PC-9 (cell line): ENCODE data around the gene ZNF467.

Experiments
- EZH2 ChIP-seq: fragments of 200-600 bp; sonication (generic); IDR thresholded peaks from 2 replicates; pipeline ENCODE4 v1.8.0; 2017; ENCODE audit warnings: antibody characterized with exemption, low read depth
- TF ChIP-seq, protein P1 (sequence below): fragments of 200-600 bp; sonication (generic); conservative IDR thresholded peaks from 2 replicates; pipeline ENCODE4 v1.6.1; 2017; ENCODE audit warnings: mixed run types, antibody characterized with exemption, mild to moderate bottlenecking, moderate library complexity

DNA sequence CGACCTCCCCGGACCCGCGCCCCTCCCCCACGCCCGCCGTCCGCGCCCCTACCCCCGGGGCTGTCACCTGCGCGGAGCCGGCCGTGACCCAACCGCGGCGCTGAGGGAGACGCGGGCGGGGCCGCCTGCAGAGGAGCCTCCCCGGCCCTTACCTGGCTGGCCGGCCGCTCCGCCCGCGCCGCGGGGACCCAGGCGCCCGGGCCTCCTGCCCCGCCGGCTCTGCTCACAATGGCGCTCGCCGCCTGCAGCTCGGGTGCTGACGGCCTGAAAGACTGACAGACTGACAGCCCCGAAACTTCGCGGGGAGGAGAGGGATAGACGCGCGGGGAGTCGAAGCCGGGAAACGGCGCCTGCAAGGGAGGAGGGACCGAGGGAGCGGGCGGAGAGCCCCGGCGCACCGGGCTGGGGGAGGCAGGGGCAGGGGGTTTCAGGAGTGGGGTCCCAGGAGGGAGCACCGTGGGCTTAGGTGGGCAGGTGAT lies 393 bp downstream of the ZNF467 start:
- TF ChIP-seq, protein P1, sequence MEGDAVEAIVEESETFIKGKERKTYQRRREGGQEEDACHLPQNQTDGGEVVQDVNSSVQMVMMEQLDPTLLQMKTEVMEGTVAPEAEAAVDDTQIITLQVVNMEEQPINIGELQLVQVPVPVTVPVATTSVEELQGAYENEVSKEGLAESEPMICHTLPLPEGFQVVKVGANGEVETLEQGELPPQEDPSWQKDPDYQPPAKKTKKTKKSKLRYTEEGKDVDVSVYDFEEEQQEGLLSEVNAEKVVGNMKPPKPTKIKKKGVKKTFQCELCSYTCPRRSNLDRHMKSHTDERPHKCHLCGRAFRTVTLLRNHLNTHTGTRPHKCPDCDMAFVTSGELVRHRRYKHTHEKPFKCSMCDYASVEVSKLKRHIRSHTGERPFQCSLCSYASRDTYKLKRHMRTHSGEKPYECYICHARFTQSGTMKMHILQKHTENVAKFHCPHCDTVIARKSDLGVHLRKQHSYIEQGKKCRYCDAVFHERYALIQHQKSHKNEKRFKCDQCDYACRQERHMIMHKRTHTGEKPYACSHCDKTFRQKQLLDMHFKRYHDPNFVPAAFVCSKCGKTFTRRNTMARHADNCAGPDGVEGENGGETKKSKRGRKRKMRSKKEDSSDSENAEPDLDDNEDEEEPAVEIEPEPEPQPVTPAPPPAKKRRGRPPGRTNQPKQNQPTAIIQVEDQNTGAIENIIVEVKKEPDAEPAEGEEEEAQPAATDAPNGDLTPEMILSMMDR = no peak
- no peak for TF ChIP-seq EZH2
